ENCODE results near the gene LARP1B. TPM values are rescaled to one million over a fixed set of nuclear protein-coding genes. Genes with fewer than 3 reads are reported as not detected.
A peak's percentile ranks its signal among the peaks of the same experiment; 100 is the strongest.
"Not testable (repeated sequence)": the region's sequence is repeated elsewhere in the genome, so short reads cannot be mapped to it uniquely, and the experiment has no call there.

LARP1B gene
- total RNA-seq, 2 experiments from 2014 or later = 13.8 to 14.0 TPM

- peaks cover 17% of the 10 kb centered on the region for H3K4me1 Mint-ChIP-seq
- ChIA-PET POLR2A (interaction anchor here (0.7 to 3.9 kb wide), 24 partner anchors 10 to 1034 kb away, joined by 3 to 73 read pairs (median 5); partner anchors contain the start of genes ABHD18, C4orf33, HSPA4L and JADE1), CTCF (interaction anchor here (0.9 to 1.9 kb wide), 4 partner anchors 10 to 279 kb away, joined by 3 to 15 read pairs (median 3); partner anchors contain the start of genes ABHD18 and MFSD8)
- peaks cover under 1% of the 10 kb centered on the region for H3K27me3 Mint-ChIP-seq
- peak overlapping the region; percentile 69 for H3K27ac Mint-ChIP-seq
- H3K9me3 Mint-ChIP-seq = no peaks in the 10 kb centered on the region
- H3K36me3 Mint-ChIP-seq (ENCODE audit: low read depth) = no peaks in the 10 kb centered on the region
- peak overlapping the region; percentile 83 for H3K4me3 Mint-ChIP-seq
- peak; percentile 64 for DNase-seq
These were observed 739 bp downstream of the LARP1B start for GRCh38 chr4:128061566-128062536.

- H3K36me3 Mint-ChIP-seq (ENCODE audit: low read depth); H3K4me3 Mint-ChIP-seq; H3K27me3 Mint-ChIP-seq; POLR2A ChIA-PET; H3K9me3 Mint-ChIP-seq; DNase-seq; CTCF ChIA-PET; H3K27ac Mint-ChIP-seq: not testable (repeated sequence)
- H3K4me1 Mint-ChIP-seq = peaks cover 12% of the 10 kb centered on the region
These were observed 5.3 kb downstream of the LARP1B start for GRCh38 chr4:128066453-128066820.

GRCh38 chr4:128068918-128069317, 7.8 kb downstream of the LARP1B start:
- no peaks in the 10 kb centered on the region for H3K36me3 Mint-ChIP-seq (ENCODE audit: low read depth)
- no peaks in the 10 kb centered on the region for H3K9me3 Mint-ChIP-seq
- H3K4me3 Mint-ChIP-seq = no peak overlapping the region
- H3K27me3 Mint-ChIP-seq = no peaks in the 10 kb centered on the region
- peaks cover 1% of the 10 kb centered on the region for H3K4me1 Mint-ChIP-seq
- POLR2A ChIA-PET = interaction anchor here (1.8 kb wide), 1 partner anchor 8 kb away, joined by 9 read pairs; the partner anchor contains the start of gene LARP1B
- no peak overlapping the region for H3K27ac Mint-ChIP-seq
- CTCF ChIA-PET = interaction anchor here (1.0 to 1.3 kb wide), 3 partner anchors 9 to 136 kb away, joined by 3 to 4 read pairs (median 4); no protein-coding TSS in a partner anchor
- DNase-seq = no peak

GRCh38 chr4:128076464-128076863, 15.4 kb downstream of the LARP1B start:
- Mint-ChIP-seq H3K27ac (no peak overlapping the region), H3K4me3 (no peak overlapping the region), H3K36me3 (ENCODE audit: low read depth) (peaks cover 17% of the 10 kb centered on the region), H3K27me3 (no peaks in the 10 kb centered on the region), H3K4me1 (no peaks in the 10 kb centered on the region), H3K9me3 (no peaks in the 10 kb centered on the region)
- POLR2A ChIA-PET = interaction anchor here (2.1 kb wide), 1 partner anchor 16 kb away, joined by 7 read pairs; the partner anchor contains the start of gene LARP1B
- no peak for DNase-seq
- CTCF ChIA-PET = interaction anchor here (1.1 kb wide), 1 partner anchor 15 kb away, joined by 3 read pairs; the partner anchor contains the start of gene LARP1B

GRCh38 chr4:128095293-128095692, 34.2 kb downstream of the LARP1B start:
- POLR2A ChIA-PET, H3K9me3 Mint-ChIP-seq, CTCF ChIA-PET, H3K4me3 Mint-ChIP-seq, H3K4me1 Mint-ChIP-seq, H3K27me3 Mint-ChIP-seq, DNase-seq, H3K27ac Mint-ChIP-seq: not testable (repeated sequence)
- peaks cover 20% of the 10 kb centered on the region for H3K36me3 Mint-ChIP-seq (ENCODE audit: low read depth)

GRCh38 chr4:128107766-128108165, 46.7 kb downstream of the LARP1B start:
- Mint-ChIP-seq H3K9me3 (no peaks in the 10 kb centered on the region), H3K36me3 (ENCODE audit: low read depth) (peaks cover 6% of the 10 kb centered on the region), H3K27ac (no peak overlapping the region), H3K4me1 (no peaks in the 10 kb centered on the region), H3K27me3 (no peaks in the 10 kb centered on the region), H3K4me3 (no peak overlapping the region)
- CTCF ChIA-PET = no interaction called here
- POLR2A ChIA-PET = no interaction called here
- no peak for DNase-seq

- H3K27me3 Mint-ChIP-seq = no peaks in the 10 kb centered on the region
- no peak overlapping the region for H3K27ac Mint-ChIP-seq
- ChIA-PET CTCF (no interaction called here), POLR2A (no interaction called here)
- H3K4me3 Mint-ChIP-seq = no peak overlapping the region
- H3K36me3 Mint-ChIP-seq (ENCODE audit: low read depth) = peaks cover 29% of the 10 kb centered on the region
- no peaks in the 10 kb centered on the region for H3K4me1 Mint-ChIP-seq
- no peak for DNase-seq
- H3K9me3 Mint-ChIP-seq = no peaks in the 10 kb centered on the region
These were observed 61.9 kb downstream of the LARP1B start for GRCh38 chr4:128123036-128123435.

- H3K4me1 Mint-ChIP-seq = no peaks in the 10 kb centered on the region
- H3K9me3 Mint-ChIP-seq = no peaks in the 10 kb centered on the region
- H3K36me3 Mint-ChIP-seq (ENCODE audit: low read depth) = peaks cover 10% of the 10 kb centered on the region
- no peak overlapping the region for H3K27ac Mint-ChIP-seq
- H3K27me3 Mint-ChIP-seq = no peaks in the 10 kb centered on the region
- DNase-seq = no peak
- ChIA-PET POLR2A (no interaction called here), CTCF (no interaction called here)
- H3K4me3 Mint-ChIP-seq = no peak overlapping the region
These were observed 69.5 kb downstream of the LARP1B start for GRCh38 chr4:128130621-128131020.

- CTCF ChIA-PET = no interaction called here
- no peaks in the 10 kb centered on the region for H3K27me3 Mint-ChIP-seq
- DNase-seq = no peak
- peaks cover 2% of the 10 kb centered on the region for H3K36me3 Mint-ChIP-seq (ENCODE audit: low read depth)
- no peaks in the 10 kb centered on the region for H3K4me1 Mint-ChIP-seq
- no peak overlapping the region for H3K27ac Mint-ChIP-seq
- no peak overlapping the region for H3K4me3 Mint-ChIP-seq
- no peaks in the 10 kb centered on the region for H3K9me3 Mint-ChIP-seq
- POLR2A ChIA-PET = no interaction called here
These were observed 73.8 kb downstream of the LARP1B start for GRCh38 chr4:128134925-128135324.

- no peaks in the 10 kb centered on the region for H3K9me3 Mint-ChIP-seq
- POLR2A ChIA-PET = no interaction called here
These were observed 74.3 kb downstream of the LARP1B start for GRCh38 chr4:128135391-128135790.

GRCh38 chr4:128141866-128142265, 80.8 kb downstream of the LARP1B start:
- H3K27ac Mint-ChIP-seq = no peak overlapping the region
- no peaks in the 10 kb centered on the region for H3K4me1 Mint-ChIP-seq
- no peak for DNase-seq
- peaks cover 22% of the 10 kb centered on the region for H3K36me3 Mint-ChIP-seq (ENCODE audit: low read depth)
- no peaks in the 10 kb centered on the region for H3K27me3 Mint-ChIP-seq
- peaks cover 13% of the 10 kb centered on the region for H3K9me3 Mint-ChIP-seq
- POLR2A ChIA-PET = no interaction called here
- CTCF ChIA-PET = no interaction called here
- H3K4me3 Mint-ChIP-seq = no peak overlapping the region

More at GRCh38 chr4:128135391-128135790, 74.3 kb downstream of the LARP1B start:
- H3K27me3 Mint-ChIP-seq = no peaks in the 10 kb centered on the region
- peaks cover 4% of the 10 kb centered on the region for H3K36me3 Mint-ChIP-seq (ENCODE audit: low read depth)
- CTCF ChIA-PET = no interaction called here
- no peak overlapping the region for H3K4me3 Mint-ChIP-seq
- H3K27ac Mint-ChIP-seq = no peak overlapping the region
- no peaks in the 10 kb centered on the region for H3K4me1 Mint-ChIP-seq
- DNase-seq = no peak

GRCh38 chr4:128145727-128146126, 84.6 kb downstream of the LARP1B start:
- Mint-ChIP-seq H3K27ac (no peak overlapping the region), H3K4me3 (no peak overlapping the region), H3K9me3 (peaks cover 13% of the 10 kb centered on the region), H3K4me1 (no peaks in the 10 kb centered on the region), H3K27me3 (no peaks in the 10 kb centered on the region), H3K36me3 (ENCODE audit: low read depth) (peaks cover 20% of the 10 kb centered on the region)
- no peak for DNase-seq
- ChIA-PET POLR2A (no interaction called here), CTCF (no interaction called here)

- H3K9me3 Mint-ChIP-seq = peaks cover 1% of the 10 kb centered on the region
- no peaks in the 10 kb centered on the region for H3K4me1 Mint-ChIP-seq
- H3K4me3 Mint-ChIP-seq = no peak overlapping the region
- H3K27me3 Mint-ChIP-seq = no peaks in the 10 kb centered on the region
- CTCF ChIA-PET = no interaction called here
- peaks cover 7% of the 10 kb centered on the region for H3K36me3 Mint-ChIP-seq (ENCODE audit: low read depth)
- POLR2A ChIA-PET = no interaction called here
- DNase-seq = no peak
- H3K27ac Mint-ChIP-seq = no peak overlapping the region
These were observed 92.7 kb downstream of the LARP1B start for GRCh38 chr4:128153800-128154199.
